Measurements from ENCODE around the gene CC2D1A. TPM values are rescaled to one million over a fixed set of nuclear protein-coding genes. Genes with fewer than 3 reads are reported as not detected.

The CC2D1A gene
- polyA plus RNA-seq, 1 of the 3 experiments (the other 2 are of a cell fraction) = 24.2 TPM

GRCh38 chr19:13894552-13894951, 11.4 kb upstream of the CC2D1A start:
- Histone ChIP-seq H3F3A (replicated peaks; ENCODE audit: insufficient read depth) (no peaks in the 10 kb centered on the region), H3K27ac (ENCODE audit: low read depth in 2 of 2, low read length in 1 of 2) (no peak overlapping the region), H3K79me2 (ENCODE audit: insufficient read depth) (no peaks in the 10 kb centered on the region), H3K4me2 (no peak overlapping the region), H3K9me3 (no peaks in the 10 kb centered on the region), H4K20me1 (ENCODE audit: insufficient read depth) (no peaks in the 10 kb centered on the region), H3K9ac (no peak overlapping the region), H3K9me2 (no peaks in the 10 kb centered on the region), H2AFZ (ENCODE audit: low read depth) (no peak overlapping the region), H3K4me3 (ENCODE audit: low read depth in 2 of 2, low read length in 1 of 2) (no peak overlapping the region), H3K36me3 (replicated peaks in 1 of 2; ENCODE audit: control insufficient read depth in 1 of 2, insufficient read depth in 2 of 2, low read length in 1 of 2) (no peaks in the 10 kb centered on the region), H3K4me1 (ENCODE audit: control insufficient read depth in 1 of 2, insufficient read depth in 2 of 2, low read depth in 1 of 2, low read length in 1 of 2) (no peaks in the 10 kb centered on the region), H3K27me3 (ENCODE audit: insufficient read depth) (no peaks in the 10 kb centered on the region)
- TF ChIP-seq MEF2A (IDR thresholded peaks at IDR 0.05; ENCODE audit: borderline replicate concordance, low read depth) (no peak), ELF1 (IDR thresholded peaks at IDR 0.05) (no peak), USF2 (IDR thresholded peaks at IDR 0.05; ENCODE audit: borderline replicate concordance, low read depth, low read length) (no peak), REST (IDR thresholded peaks at IDR 0.05; ENCODE audit: low read depth, low read length) (no peak), NRF1 (IDR thresholded peaks at IDR 0.05; ENCODE audit: low read depth, low read length) (no peak)
- ChIA-PET POLR2A (no interaction called here), CTCF (interaction anchor here (1.1 kb wide), 1 partner anchor 11 kb away, joined by 3 read pairs; the partner anchor contains the start of genes BRME1 and CC2D1A)
- no peak for DNase-seq
- WGBS (ENCODE audit: low lambda C conversion rate) = 77% methylated on average over 5 of the region's 5 CpGs

GRCh38 chr19:13896227-13896626, 9.8 kb upstream of the CC2D1A start:
- Histone ChIP-seq H3K4me3 (ENCODE audit: low read depth in 2 of 2, low read length in 1 of 2) (no peak overlapping the region), H3K9ac (no peak overlapping the region), H3K79me2 (ENCODE audit: insufficient read depth) (no peaks in the 10 kb centered on the region), H3K4me2 (no peak overlapping the region), H3K9me3 (no peaks in the 10 kb centered on the region), H2AFZ (ENCODE audit: low read depth) (no peak overlapping the region), H3F3A (replicated peaks; ENCODE audit: insufficient read depth) (no peaks in the 10 kb centered on the region), H3K27me3 (ENCODE audit: insufficient read depth) (no peaks in the 10 kb centered on the region), H3K36me3 (replicated peaks in 1 of 2; ENCODE audit: control insufficient read depth in 1 of 2, insufficient read depth in 2 of 2, low read length in 1 of 2) (no peaks in the 10 kb centered on the region), H3K9me2 (no peaks in the 10 kb centered on the region), H4K20me1 (ENCODE audit: insufficient read depth) (no peaks in the 10 kb centered on the region), H3K27ac (ENCODE audit: low read depth in 2 of 2, low read length in 1 of 2) (no peak overlapping the region), H3K4me1 (ENCODE audit: control insufficient read depth in 1 of 2, insufficient read depth in 2 of 2, low read depth in 1 of 2, low read length in 1 of 2) (no peaks in the 10 kb centered on the region)
- ChIA-PET CTCF (no interaction called here), POLR2A (no interaction called here)
- WGBS (ENCODE audit: low lambda C conversion rate) = 99% methylated on average over 2 of the region's 2 CpGs
- TF ChIP-seq PBX3 (IDR thresholded peaks at IDR 0.05) = no peak
- no peak for TF ChIP-seq EZH2phosphoT487 (IDR thresholded peaks at IDR 0.05; ENCODE audit: borderline replicate concordance, low read depth)
- TF ChIP-seq ZBTB33 (IDR thresholded peaks at IDR 0.05; ENCODE audit: borderline replicate concordance, low read depth) = no peak
- no peak for TF ChIP-seq EP300 (IDR thresholded peaks at IDR 0.05; ENCODE audit: borderline replicate concordance in 1 of 2, low read depth in 1 of 2, low read length in 1 of 2)
- TF ChIP-seq MXI1 (IDR thresholded peaks at IDR 0.05; ENCODE audit: low read depth, low read length) = no peak
- TF ChIP-seq POLR2AphosphoS5 (IDR thresholded peaks at IDR 0.05; ENCODE audit: low read depth, low read length) = no peak
- no peak for TF ChIP-seq FOXJ3 (CRISPR knock-in tag; IDR thresholded peaks at IDR 0.05)
- TF ChIP-seq TEAD4 (IDR thresholded peaks at IDR 0.05; ENCODE audit: borderline replicate concordance, insufficient read depth) = no peak
- TF ChIP-seq FOSL2 (IDR thresholded peaks at IDR 0.05; ENCODE audit: borderline replicate concordance, low read depth) = no peak
- no peak for TF ChIP-seq YY1 (IDR thresholded peaks at IDR 0.05; ENCODE audit: low read depth)
- TF ChIP-seq ELF1 (IDR thresholded peaks at IDR 0.05) = no peak
- DNase-seq = no peak
